ENCODE data around the gene ZDHHC11. TPM values are rescaled to one million over a fixed set of nuclear protein-coding genes. Genes with fewer than 3 reads are reported as not detected.
"Not testable (repeated sequence)": the region's sequence is repeated elsewhere in the genome, so short reads cannot be mapped to it uniquely, and the experiment has no call there.

The ZDHHC11 gene
- polyA plus RNA-seq, 1 donor (not counting 4 experiments of a cell fraction or from before 2014, with no cell fraction given), result 0.33 TPM

- Histone ChIP-seq H3K4me1 (ENCODE audit: control insufficient read depth, extremely low read depth, insufficient read depth, low read length) (no peaks in the 10 kb centered on the region), H3K27ac (ENCODE audit: control insufficient read depth, insufficient read depth, low read length) (no peak overlapping the region), H3K36me3 (ENCODE audit: control insufficient read depth in 2 of 2, extremely low read depth in 1 of 2, insufficient read depth in 2 of 2, low read length in 2 of 2) (no peaks in the 10 kb centered on the region), H3K4me2 (ENCODE audit: control insufficient read depth, extremely low read depth, insufficient read depth, low read depth, low read length) (no peak overlapping the region), H3K9me3 (ENCODE audit: control insufficient read depth, low read depth, low read length) (no peaks in the 10 kb centered on the region), H3K79me2 (ENCODE audit: control insufficient read depth, insufficient read depth, low read length) (no peaks in the 10 kb centered on the region), H4K20me1 (ENCODE audit: control insufficient read depth, extremely low read depth, insufficient read depth, low read length) (no peaks in the 10 kb centered on the region), H2AFZ (ENCODE audit: control insufficient read depth, low read length) (no peak overlapping the region), H3K9ac (ENCODE audit: control insufficient read depth, extremely low read depth, insufficient read depth, low read length) (no peak overlapping the region), H3K27me3 (ENCODE audit: control insufficient read depth, extremely low read depth, insufficient read depth, low read length) (peaks cover 14% of the 10 kb centered on the region), H3K4me3 (ENCODE audit: control insufficient read depth in 2 of 3, extremely low read depth in 1 of 3, insufficient read depth in 2 of 3, low read depth in 1 of 3, low read length in 3 of 3) (no peak overlapping the region), H3K9me1 (ENCODE audit: control insufficient read depth, extremely low read depth, insufficient read depth, low read length) (no peaks in the 10 kb centered on the region)
- dilution Hi-C loops (cut with MboI; ENCODE audit: extremely low pct_ligation_motif_present, low sequenced_read_pairs), result no loop called here
- TF ChIP-seq CTCF (optimal IDR thresholded peaks at IDR 0.05 in 1 of 3, IDR thresholded peaks at IDR 0.05 in 1 of 3, conservative IDR thresholded peaks at IDR 0.05 in 1 of 3; ENCODE audit: extremely low read depth in 1 of 3, insufficient read depth in 2 of 3, low read length in 3 of 3), result no peak
- TF ChIP-seq EZH2 (IDR thresholded peaks at IDR 0.05; ENCODE audit: low read length), result no peak
- FAIRE-seq, result no peak
- DNase-seq (ENCODE audit: low read depth, low spot score), result no peak
Measured at GRCh38 chr5:775961-776861, 74.6 kb downstream of the ZDHHC11 start.

- H3K4me3 ChIP-seq (ENCODE audit: control insufficient read depth in 2 of 3, extremely low read depth in 1 of 3, insufficient read depth in 2 of 3, low read depth in 1 of 3, low read length in 3 of 3); H2AFZ ChIP-seq (ENCODE audit: control insufficient read depth, low read length); H3K9me3 ChIP-seq (ENCODE audit: control insufficient read depth, low read depth, low read length); H3K9ac ChIP-seq (ENCODE audit: control insufficient read depth, extremely low read depth, insufficient read depth, low read length); H3K9me1 ChIP-seq (ENCODE audit: control insufficient read depth, extremely low read depth, insufficient read depth, low read length); FAIRE-seq; DNase-seq (ENCODE audit: low read depth, low spot score); H3K4me2 ChIP-seq (ENCODE audit: control insufficient read depth, extremely low read depth, insufficient read depth, low read depth, low read length); H4K20me1 ChIP-seq (ENCODE audit: control insufficient read depth, extremely low read depth, insufficient read depth, low read length); H3K27ac ChIP-seq (ENCODE audit: control insufficient read depth, insufficient read depth, low read length); H3K36me3 ChIP-seq (ENCODE audit: control insufficient read depth in 2 of 2, extremely low read depth in 1 of 2, insufficient read depth in 2 of 2, low read length in 2 of 2); H3K79me2 ChIP-seq (ENCODE audit: control insufficient read depth, insufficient read depth, low read length); H3K4me1 ChIP-seq (ENCODE audit: control insufficient read depth, extremely low read depth, insufficient read depth, low read length); dilution Hi-C loops (cut with MboI; ENCODE audit: extremely low pct_ligation_motif_present, low sequenced_read_pairs): not testable (repeated sequence)
- H3K27me3 ChIP-seq (ENCODE audit: control insufficient read depth, extremely low read depth, insufficient read depth, low read length), result peaks cover 14% of the 10 kb centered on the region
Measured at GRCh38 chr5:775595-775960, 75.2 kb downstream of the ZDHHC11 start.

GRCh38 chr5:774854-775505, 75.8 kb downstream of the ZDHHC11 start:
- H3K27me3 ChIP-seq (ENCODE audit: control insufficient read depth, extremely low read depth, insufficient read depth, low read length), result peaks cover 14% of the 10 kb centered on the region
- not testable (repeated sequence) for FAIRE-seq

GRCh38 chr5:774304-774703, 76.5 kb downstream of the ZDHHC11 start:
- H3K4me1 ChIP-seq (ENCODE audit: control insufficient read depth, extremely low read depth, insufficient read depth, low read length); H3K9me1 ChIP-seq (ENCODE audit: control insufficient read depth, extremely low read depth, insufficient read depth, low read length); H2AFZ ChIP-seq (ENCODE audit: control insufficient read depth, low read length); H4K20me1 ChIP-seq (ENCODE audit: control insufficient read depth, extremely low read depth, insufficient read depth, low read length); dilution Hi-C loops (cut with MboI; ENCODE audit: extremely low pct_ligation_motif_present, low sequenced_read_pairs); H3K9ac ChIP-seq (ENCODE audit: control insufficient read depth, extremely low read depth, insufficient read depth, low read length); DNase-seq (ENCODE audit: low read depth, low spot score); H3K36me3 ChIP-seq (ENCODE audit: control insufficient read depth in 2 of 2, extremely low read depth in 1 of 2, insufficient read depth in 2 of 2, low read length in 2 of 2); H3K27ac ChIP-seq (ENCODE audit: control insufficient read depth, insufficient read depth, low read length); FAIRE-seq; H3K79me2 ChIP-seq (ENCODE audit: control insufficient read depth, insufficient read depth, low read length); H3K4me2 ChIP-seq (ENCODE audit: control insufficient read depth, extremely low read depth, insufficient read depth, low read depth, low read length); H3K9me3 ChIP-seq (ENCODE audit: control insufficient read depth, low read depth, low read length); H3K4me3 ChIP-seq (ENCODE audit: control insufficient read depth in 2 of 3, extremely low read depth in 1 of 3, insufficient read depth in 2 of 3, low read depth in 1 of 3, low read length in 3 of 3): not testable (repeated sequence)
- peaks cover 14% of the 10 kb centered on the region for H3K27me3 ChIP-seq (ENCODE audit: control insufficient read depth, extremely low read depth, insufficient read depth, low read length)

More at GRCh38 chr5:774854-775505, 75.8 kb downstream of the ZDHHC11 start:
- H3K4me2 ChIP-seq (ENCODE audit: control insufficient read depth, extremely low read depth, insufficient read depth, low read depth, low read length); H3K9ac ChIP-seq (ENCODE audit: control insufficient read depth, extremely low read depth, insufficient read depth, low read length); H4K20me1 ChIP-seq (ENCODE audit: control insufficient read depth, extremely low read depth, insufficient read depth, low read length); H3K9me1 ChIP-seq (ENCODE audit: control insufficient read depth, extremely low read depth, insufficient read depth, low read length); H3K36me3 ChIP-seq (ENCODE audit: control insufficient read depth in 2 of 2, extremely low read depth in 1 of 2, insufficient read depth in 2 of 2, low read length in 2 of 2); dilution Hi-C loops (cut with MboI; ENCODE audit: extremely low pct_ligation_motif_present, low sequenced_read_pairs); DNase-seq (ENCODE audit: low read depth, low spot score); H3K79me2 ChIP-seq (ENCODE audit: control insufficient read depth, insufficient read depth, low read length); H3K9me3 ChIP-seq (ENCODE audit: control insufficient read depth, low read depth, low read length); H2AFZ ChIP-seq (ENCODE audit: control insufficient read depth, low read length); H3K4me1 ChIP-seq (ENCODE audit: control insufficient read depth, extremely low read depth, insufficient read depth, low read length); H3K4me3 ChIP-seq (ENCODE audit: control insufficient read depth in 2 of 3, extremely low read depth in 1 of 3, insufficient read depth in 2 of 3, low read depth in 1 of 3, low read length in 3 of 3); H3K27ac ChIP-seq (ENCODE audit: control insufficient read depth, insufficient read depth, low read length): not testable (repeated sequence)

Measured in keratinocyte (primary cell).